T-helper 1 cell treated with Interleukin-12 subunit alpha and Interleukin-12 subunit beta and Interleukin-4 antibody, amounts not matched to agents 30 μg/mL and 1 μg/mL, for 36 hours (primary cell): Measurements from ENCODE around the gene DENND6A.

Experiments used
- H3K27ac Mint-ChIP-seq: one replicate; pipeline ENCODE4 v1.8.0; 2021; ENCODE audit warnings: mild to moderate bottlenecking, mixed read lengths
- H3K27me3 Mint-ChIP-seq: one replicate; pipeline ENCODE4 v1.8.0; 2021; ENCODE audit warnings: low read depth, mixed read lengths
- H3K36me3 Mint-ChIP-seq: one replicate; pipeline ENCODE4 v1.8.0; 2021; ENCODE audit warnings: low read depth, mixed read lengths
- H3K4me1 Mint-ChIP-seq: one replicate; pipeline ENCODE4 v1.8.0; 2021; ENCODE audit warnings: low read depth, mixed read lengths
- H3K4me3 Mint-ChIP-seq: one replicate; pipeline ENCODE4 v1.8.0; 2021; ENCODE audit warnings: mild to moderate bottlenecking, moderate library complexity, mixed read lengths
- H3K9me3 Mint-ChIP-seq: one replicate; pipeline ENCODE4 v1.8.0; 2021; ENCODE audit warnings: mixed read lengths

DENND6A gene, protein sequence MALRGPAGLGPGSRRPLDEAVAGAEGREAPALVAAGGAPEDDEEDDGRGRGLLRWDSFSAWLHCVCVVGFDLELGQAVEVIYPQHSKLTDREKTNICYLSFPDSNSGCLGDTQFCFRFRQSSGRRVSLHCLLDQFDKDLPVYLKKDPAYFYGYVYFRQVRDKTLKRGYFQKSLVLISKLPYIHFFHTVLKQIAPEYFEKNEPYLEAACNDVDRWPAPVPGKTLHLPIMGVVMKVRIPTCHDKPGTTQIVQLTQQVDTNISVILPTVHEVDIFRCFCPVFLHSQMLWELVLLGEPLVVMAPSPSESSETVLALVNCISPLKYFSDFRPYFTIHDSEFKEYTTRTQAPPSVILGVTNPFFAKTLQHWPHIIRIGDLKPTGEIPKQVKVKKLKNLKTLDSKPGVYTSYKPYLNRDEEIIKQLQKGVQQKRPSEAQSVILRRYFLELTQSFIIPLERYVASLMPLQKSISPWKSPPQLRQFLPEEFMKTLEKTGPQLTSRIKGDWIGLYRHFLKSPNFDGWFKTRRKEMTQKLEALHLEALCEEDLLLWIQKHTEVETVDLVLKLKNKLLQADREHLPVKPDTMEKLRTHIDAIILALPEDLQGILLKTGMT

GRCh38 chr3:57692396-57693147, at the start of gene DENND6A:
Gene DENND6A, minus strand, starts transcription at chr3:57693077. Its CDS starts 59 bp downstream, at chr3:57693018.
- H3K36me3 Mint-ChIP-seq: peaks cover 14% of the 10 kb centered on the region
- H3K27ac Mint-ChIP-seq: peak within 1 kb of the TSS; percentile 92
- no peaks in the 10 kb centered on the region for H3K27me3 Mint-ChIP-seq
- H3K4me1 Mint-ChIP-seq: peaks cover 28% of the 10 kb centered on the region
- H3K9me3 Mint-ChIP-seq: no peaks in the 10 kb centered on the region
- peak within 1 kb of the TSS; percentile 91 for H3K4me3 Mint-ChIP-seq

DNA sequence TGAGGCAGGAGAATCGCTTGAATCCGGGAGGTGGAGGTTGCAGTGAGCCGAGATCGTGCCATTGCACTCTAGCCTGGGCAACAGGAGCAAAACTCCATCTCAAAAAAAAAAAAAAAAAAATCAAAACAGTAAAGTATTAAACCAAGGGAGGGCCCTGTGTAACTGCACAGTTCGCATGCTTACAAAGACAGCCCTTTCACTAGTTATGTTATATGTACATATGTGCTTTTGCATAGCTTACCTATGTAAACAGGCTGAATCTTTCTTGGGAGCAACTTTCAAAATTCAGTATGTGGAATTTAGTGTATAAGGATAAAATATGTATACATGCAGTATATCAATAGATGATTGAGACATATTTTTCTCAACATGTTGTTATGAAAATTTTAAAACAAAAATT, 47.1 kb upstream of the DENND6A start:
- no peaks in the 10 kb centered on the region for H3K27me3 Mint-ChIP-seq
- H3K27ac Mint-ChIP-seq: no peak overlapping the region
- H3K4me1 Mint-ChIP-seq: peaks cover 2% of the 10 kb centered on the region
- H3K4me3 Mint-ChIP-seq: no peak overlapping the region
- H3K9me3 Mint-ChIP-seq: no peaks in the 10 kb centered on the region
- H3K36me3 Mint-ChIP-seq: no peaks in the 10 kb centered on the region

- Mint-ChIP-seq H3K4me1 (peaks cover under 1% of the 10 kb centered on the region), H3K9me3 (no peaks in the 10 kb centered on the region), H3K27ac (no peak overlapping the region), H3K4me3 (no peak overlapping the region), H3K27me3 (no peaks in the 10 kb centered on the region), H3K36me3 (no peaks in the 10 kb centered on the region)
Measured at GRCh38 chr3:57738391-57738790, 45.5 kb upstream of the DENND6A start.

- no peaks in the 10 kb centered on the region for H3K4me1 Mint-ChIP-seq
- no peak overlapping the region for H3K27ac Mint-ChIP-seq
Measured at GRCh38 chr3:57737840-57738239, 45.0 kb upstream of the DENND6A start.

GRCh38 chr3:57735405-57735804, 42.5 kb upstream of the DENND6A start:
- Mint-ChIP-seq H3K4me3 (no peak overlapping the region), H3K4me1 (no peaks in the 10 kb centered on the region), H3K27me3 (peaks cover 7% of the 10 kb centered on the region), H3K27ac (no peak overlapping the region), H3K36me3 (no peaks in the 10 kb centered on the region), H3K9me3 (no peaks in the 10 kb centered on the region)

More at GRCh38 chr3:57737840-57738239, 45.0 kb upstream of the DENND6A start:
- Mint-ChIP-seq H3K4me3 (no peak overlapping the region), H3K9me3 (no peaks in the 10 kb centered on the region), H3K36me3 (no peaks in the 10 kb centered on the region), H3K27me3 (no peaks in the 10 kb centered on the region)

DNA sequence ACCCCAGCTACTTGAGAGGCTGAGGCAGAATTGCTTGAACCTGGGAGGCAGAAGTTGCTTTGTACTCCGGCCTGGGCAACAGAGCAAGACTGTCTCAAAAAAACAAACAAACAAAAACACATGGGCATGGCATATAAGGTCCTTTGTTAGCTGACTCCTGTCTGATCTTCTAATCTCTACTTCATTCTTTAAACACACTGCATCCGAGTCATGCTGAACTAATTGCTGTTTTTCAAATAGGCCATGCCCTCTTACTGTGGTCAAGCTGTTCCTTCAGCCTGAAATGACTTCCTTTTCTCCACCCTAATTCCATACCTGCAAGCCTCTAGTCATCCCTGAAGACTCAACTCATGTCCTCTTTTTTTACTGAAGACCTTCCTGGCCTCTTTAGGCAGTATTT, 40.9 kb upstream of the DENND6A start:
- no peaks in the 10 kb centered on the region for H3K36me3 Mint-ChIP-seq
- no peak overlapping the region for H3K27ac Mint-ChIP-seq
- H3K4me1 Mint-ChIP-seq: no peaks in the 10 kb centered on the region
- H3K4me3 Mint-ChIP-seq: no peak overlapping the region
- H3K27me3 Mint-ChIP-seq: peaks cover 7% of the 10 kb centered on the region
- H3K9me3 Mint-ChIP-seq: no peaks in the 10 kb centered on the region

DNA sequence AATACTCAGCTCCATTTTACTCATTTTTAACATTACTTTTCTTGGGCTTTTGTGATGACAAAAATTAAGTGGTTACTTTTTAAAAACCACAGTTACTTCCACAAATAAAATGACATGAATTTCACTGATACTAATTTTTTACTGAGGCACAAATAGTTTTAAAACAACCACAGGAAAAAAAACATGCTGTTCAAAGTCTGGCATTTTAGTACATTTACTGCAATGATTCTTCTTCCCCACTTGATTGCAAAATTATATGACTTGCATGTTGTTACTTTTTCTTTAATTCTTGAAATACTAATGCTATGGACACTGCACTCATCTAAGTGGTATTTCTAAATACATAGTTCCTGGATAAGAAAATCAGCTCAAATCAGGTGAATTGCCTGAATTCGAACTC, 38.4 kb upstream of the DENND6A start:
- Mint-ChIP-seq H3K4me1 (no peaks in the 10 kb centered on the region), H3K4me3 (no peak overlapping the region), H3K9me3 (no peaks in the 10 kb centered on the region), H3K27ac (no peak overlapping the region), H3K36me3 (no peaks in the 10 kb centered on the region), H3K27me3 (peaks cover 7% of the 10 kb centered on the region)

- peaks cover 7% of the 10 kb centered on the region for H3K27me3 Mint-ChIP-seq
- H3K4me3 Mint-ChIP-seq: no peak overlapping the region
- no peaks in the 10 kb centered on the region for H3K9me3 Mint-ChIP-seq
- no peak overlapping the region for H3K27ac Mint-ChIP-seq
- no peaks in the 10 kb centered on the region for H3K36me3 Mint-ChIP-seq
- H3K4me1 Mint-ChIP-seq: no peaks in the 10 kb centered on the region
Measured at GRCh38 chr3:57730682-57731081, 37.8 kb upstream of the DENND6A start.

- Mint-ChIP-seq H3K27me3 (peaks cover 7% of the 10 kb centered on the region), H3K4me3 (no peak overlapping the region), H3K27ac (no peak overlapping the region), H3K36me3 (no peaks in the 10 kb centered on the region), H3K4me1 (no peaks in the 10 kb centered on the region), H3K9me3 (no peaks in the 10 kb centered on the region)
Measured at GRCh38 chr3:57729334-57730045, 36.6 kb upstream of the DENND6A start.

- Mint-ChIP-seq H3K4me1 (no peaks in the 10 kb centered on the region), H3K4me3 (no peak overlapping the region), H3K27me3 (peaks cover 8% of the 10 kb centered on the region), H3K9me3 (no peaks in the 10 kb centered on the region), H3K36me3 (no peaks in the 10 kb centered on the region), H3K27ac (no peak overlapping the region)
Measured at GRCh38 chr3:57727106-57727505, 34.2 kb upstream of the DENND6A start.

- Mint-ChIP-seq H3K27ac (no peak overlapping the region), H3K4me3 (no peak overlapping the region), H3K4me1 (no peaks in the 10 kb centered on the region), H3K36me3 (no peaks in the 10 kb centered on the region), H3K27me3 (peaks cover 7% of the 10 kb centered on the region), H3K9me3 (no peaks in the 10 kb centered on the region)
Measured at GRCh38 chr3:57726397-57726796, 33.5 kb upstream of the DENND6A start.

- H3K27ac Mint-ChIP-seq: no peak overlapping the region
- no peaks in the 10 kb centered on the region for H3K9me3 Mint-ChIP-seq
- peaks cover 5% of the 10 kb centered on the region for H3K27me3 Mint-ChIP-seq
- H3K4me1 Mint-ChIP-seq: no peaks in the 10 kb centered on the region
- no peak overlapping the region for H3K4me3 Mint-ChIP-seq
- no peaks in the 10 kb centered on the region for H3K36me3 Mint-ChIP-seq
Measured at GRCh38 chr3:57718118-57718517, 25.2 kb upstream of the DENND6A start.

DNA sequence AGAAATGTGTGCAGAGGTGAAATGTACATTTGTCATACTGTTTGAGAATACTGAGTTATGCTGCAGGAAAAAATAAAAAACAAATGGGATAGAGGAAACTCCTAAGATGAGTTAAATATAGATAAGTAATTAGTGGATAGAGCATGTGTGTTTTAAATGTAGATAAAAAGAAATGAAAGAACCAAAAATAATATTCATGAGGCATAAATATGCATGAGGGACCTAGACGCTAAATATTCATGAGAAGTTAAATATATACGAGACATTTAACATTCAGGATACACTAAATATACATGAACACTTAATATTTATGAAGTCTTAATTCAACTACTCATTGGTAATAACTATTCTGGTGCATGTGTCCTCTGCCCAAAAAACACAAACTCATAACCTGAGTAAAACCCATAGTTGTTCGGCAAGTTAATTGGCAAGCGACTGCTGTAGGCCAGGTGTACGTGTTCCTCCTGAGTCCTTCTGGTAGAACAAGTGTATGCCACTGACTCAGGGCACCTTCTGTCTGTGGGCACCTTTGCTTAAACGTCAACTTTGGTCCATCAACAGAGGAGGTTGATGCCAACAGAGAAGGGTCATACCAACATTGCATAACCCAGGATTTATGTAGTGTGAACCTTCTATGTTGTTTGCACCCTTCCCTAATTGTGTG, 24.5 kb upstream of the DENND6A start:
- Mint-ChIP-seq H3K27ac (no peak overlapping the region), H3K36me3 (no peaks in the 10 kb centered on the region), H3K27me3 (peaks cover 5% of the 10 kb centered on the region), H3K4me1 (no peaks in the 10 kb centered on the region), H3K9me3 (no peaks in the 10 kb centered on the region), H3K4me3 (no peak overlapping the region)

DNA sequence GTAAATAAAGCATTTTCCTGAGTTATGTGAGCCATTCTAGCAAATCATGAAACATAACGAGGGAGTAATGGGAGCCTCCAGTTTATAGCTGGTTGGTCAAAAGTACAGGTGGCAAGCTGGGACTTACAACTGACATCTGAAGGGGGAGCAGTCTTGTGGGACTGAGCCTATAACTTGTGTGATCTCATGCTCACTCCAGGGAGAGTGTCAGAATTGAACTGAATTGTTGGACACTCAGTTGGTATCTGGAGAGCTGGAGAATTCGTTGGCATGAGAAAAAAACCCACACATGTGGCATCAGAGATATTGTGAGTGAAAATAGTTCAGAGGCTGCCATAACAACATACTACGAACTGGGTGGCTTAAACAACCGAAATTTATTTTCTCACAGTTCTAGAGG, 22.8 kb upstream of the DENND6A start:
- H3K4me1 Mint-ChIP-seq: no peaks in the 10 kb centered on the region
- no peak overlapping the region for H3K27ac Mint-ChIP-seq
- H3K4me3 Mint-ChIP-seq: no peak overlapping the region
- H3K9me3 Mint-ChIP-seq: no peaks in the 10 kb centered on the region
- no peaks in the 10 kb centered on the region for H3K27me3 Mint-ChIP-seq
- no peaks in the 10 kb centered on the region for H3K36me3 Mint-ChIP-seq
